ENCODE data around the gene SLC23A2. TPM values are rescaled to one million over a fixed set of nuclear protein-coding genes. Genes with fewer than 3 reads are reported as not detected.
"Not testable (repeated sequence)": the region's sequence is repeated elsewhere in the genome, so short reads cannot be mapped to it uniquely, and the experiment has no call there.

The SLC23A2 gene
- polyA plus RNA-seq (ENCODE audit: insufficient read length in 10 of 10), result 10 to 100 TPM in 5 of 10 donors, 1 to 10 TPM in 5; 8.0 to 13.5 (median 10.3) TPM
- long read RNA-seq, donor 1, result 0 reads
- long read RNA-seq, donor 2, result 0 reads
- long read RNA-seq, donor 3, result 0 reads
- long read RNA-seq, donor 4, full-length matches to known transcripts, result 2 of 2 reads
- long read RNA-seq, donor 4, partial matches to known transcripts, result 0 of 2 reads
- long read RNA-seq, donor 4, other reads (novel, unspliced or antisense), result 0 of 2 reads
- long read RNA-seq, donor 5, result 0 reads
- long read RNA-seq, donor 6, full-length matches to known transcripts, result 2 of 2 reads
- long read RNA-seq, donor 6, partial matches to known transcripts, result 0 of 2 reads
- long read RNA-seq, donor 6, other reads (novel, unspliced or antisense), result 0 of 2 reads
- long read RNA-seq, donor 7, result 0 reads
- long read RNA-seq, donor 8, full-length matches to known transcripts, result 2 of 2 reads
- long read RNA-seq, donor 8, partial matches to known transcripts, result 0 of 2 reads
- long read RNA-seq, donor 8, other reads (novel, unspliced or antisense), result 0 of 2 reads
- long read RNA-seq, donor 9, result 0 reads

- peak in 2 of 3 donors; percentile 46 to 52 for DNase-seq
Observed at GRCh38 chr20:5001174-5002076, at the start of gene SLC23A2. TSS of gene SLC23A2 (minus strand) at chr20:5001510. CDS start at chr20:4932562, 68,948 bp downstream.

GRCh38 chr20:5046656-5047339 lies 45.5 kb upstream of the SLC23A2 start:
- no peak for DNase-seq

- no peak for DNase-seq
Observed at GRCh38 chr20:5045906-5046305, 44.6 kb upstream of the SLC23A2 start.

- DNase-seq, result no peak
Observed at GRCh38 chr20:5044075-5044620, 42.8 kb upstream of the SLC23A2 start.

GRCh38 chr20:5041433-5041832 lies 40.1 kb upstream of the SLC23A2 start:
- peak; percentile 12 to 45 (median 20) for DNase-seq

GRCh38 chr20:5040345-5040744 lies 39.0 kb upstream of the SLC23A2 start:
- no peak for DNase-seq

GRCh38 chr20:5039889-5040288 lies 38.6 kb upstream of the SLC23A2 start:
- no peak for DNase-seq

- no peak for DNase-seq
Observed at GRCh38 chr20:5039255-5039657, 37.9 kb upstream of the SLC23A2 start.

- DNase-seq, result no peak
Observed at GRCh38 chr20:5036828-5037227, 35.5 kb upstream of the SLC23A2 start.

- not testable (repeated sequence) for DNase-seq
Observed at GRCh38 chr20:5035518-5035917, 34.2 kb upstream of the SLC23A2 start.

- DNase-seq, result no peak
Observed at GRCh38 chr20:5033566-5033965, 32.3 kb upstream of the SLC23A2 start.

- DNase-seq, result not testable (repeated sequence)
Observed at GRCh38 chr20:5031701-5032100, 30.4 kb upstream of the SLC23A2 start.

- no peak for DNase-seq
Observed at GRCh38 chr20:5031206-5031557, 29.9 kb upstream of the SLC23A2 start.

GRCh38 chr20:5030348-5031205 lies 29.3 kb upstream of the SLC23A2 start:
- no peak for DNase-seq

GRCh38 chr20:5028258-5029059 lies 27.1 kb upstream of the SLC23A2 start:
- DNase-seq, result not testable (repeated sequence)

GRCh38 chr20:5024982-5025381 lies 23.7 kb upstream of the SLC23A2 start:
- DNase-seq, result no peak

- no peak for DNase-seq
Observed at GRCh38 chr20:5024103-5024502, 22.8 kb upstream of the SLC23A2 start.

- DNase-seq, result not testable (repeated sequence)
Observed at GRCh38 chr20:5023171-5023570, 21.9 kb upstream of the SLC23A2 start.

GRCh38 chr20:5020760-5021159 lies 19.4 kb upstream of the SLC23A2 start:
- DNase-seq, result no peak
